T-cell (primary cell): Measurements from ENCODE around the gene GALNTL6. TPM values are rescaled to one million over a fixed set of nuclear protein-coding genes. Genes with fewer than 3 reads are reported as not detected.

Experiments used
- ATAC-seq, 4 experiments: fragments of 200-7000 bp in 3 of 4; fragments of 150-1000 bp in 1 of 4; cut with Tn5 transposase; replicated peaks in 1 of 4; 1 replicate in 3 of 4; 2 replicates in 1 of 4; pipeline ENCODE4 v1.10.0; 2021; ENCODE audit warnings: moderate library complexity in 3 of 4, mild to moderate bottlenecking in 2 of 4, moderate number of reproducible peaks in 1 of 4
- CTCF ChIA-PET, 2 donors: fragments of 300-600 bp; sonication (Branson Sonifier 250); formaldehyde crosslinking; loops; one replicate each; lab custom pipeline; 2022; ENCODE audit warnings: antibody characterized with exemption in 2 of 2; lab: Charles Lee
- POLR2A ChIA-PET, 2 donors: fragments of 300-600 bp; sonication (Branson Sonifier 250); formaldehyde crosslinking; loops; one replicate each; lab custom pipeline; 2022; ENCODE audit warnings: antibody characterized with exemption in 2 of 2; lab: Charles Lee
- DNase-seq, 35 experiments: peaks; one replicate each; pipeline versions ENCODE4 v3.0.0 to v3.0.0-alpha.2; 2013 to 2023
- H3K27ac ChIP-seq: one replicate; pipeline ENCODE4 v1.5.1; 2013; ENCODE audit warnings: low read length
- H3K27me3 ChIP-seq, 2 experiments: replicated peaks in 1 of 2; 1 replicate in 1 of 2; 2 replicates in 1 of 2; pipeline versions ENCODE4 v1.6.1 to v1.7.0; 2013; ENCODE audit warnings: low read length in 1 of 2, mixed read lengths in 1 of 2; ENCODE audit not compliant: control insufficient read depth in 2 of 2, insufficient read depth in 2 of 2; ENCODE audit errors: extremely low read depth in 1 of 2
- H3K36me3 ChIP-seq, 2 donors: 1 replicate in 1 of 2; 2 replicates in 1 of 2; pipeline versions ENCODE4 v1.6.1 to v1.7.0; 2013; ENCODE audit warnings: low read length in 1 of 2; ENCODE audit not compliant: control insufficient read depth in 2 of 2, insufficient read depth in 1 of 2; ENCODE audit errors: extremely low read depth in 1 of 2
- H3K4me1 ChIP-seq, 2 experiments: 1 replicate in 1 of 2; 2 replicates in 1 of 2; pipeline versions ENCODE4 v1.6.1 to v1.7.0; 2013; ENCODE audit warnings: low read length in 2 of 2, mixed read lengths in 1 of 2; ENCODE audit not compliant: insufficient read depth in 2 of 2, control insufficient read depth in 1 of 2; ENCODE audit errors: extremely low read depth in 1 of 2
- H3K4me3 ChIP-seq, 2 donors: 1 replicate in 1 of 2; 2 replicates in 1 of 2; pipeline versions ENCODE4 v1.5.1 to v1.7.0; 2013; ENCODE audit warnings: mild to moderate bottlenecking in 2 of 2, low read length in 1 of 2, moderate library complexity in 1 of 2; ENCODE audit not compliant: control insufficient read depth in 1 of 2; ENCODE audit errors: extremely low read depth in 1 of 2
- H3K9me3 ChIP-seq: 2 replicates; pipeline ENCODE4 v1.7.0; 2013
- H3K27ac Mint-ChIP-seq, 2 donors: one replicate each; pipeline ENCODE4 v1.8.0; 2020 to 2021; ENCODE audit warnings: mild to moderate bottlenecking in 2 of 2, mixed read lengths in 2 of 2
- H3K27me3 Mint-ChIP-seq, 2 donors: one replicate each; pipeline ENCODE4 v1.8.0; 2021 to 2022; ENCODE audit warnings: mixed read lengths in 2 of 2
- H3K36me3 Mint-ChIP-seq: one replicate; pipeline ENCODE4 v1.8.0; 2021; ENCODE audit warnings: mixed read lengths
- H3K4me1 Mint-ChIP-seq, 3 donors: one replicate each; pipeline ENCODE4 v1.8.0; 2020 to 2022; ENCODE audit warnings: mixed read lengths in 3 of 3, mild to moderate bottlenecking in 1 of 3
- H3K4me3 Mint-ChIP-seq, 3 donors: one replicate each; pipeline ENCODE4 v1.8.0; 2020 to 2022; ENCODE audit warnings: mild to moderate bottlenecking in 3 of 3, mixed read lengths in 3 of 3, moderate library complexity in 3 of 3
- H3K9me3 Mint-ChIP-seq, 3 donors: one replicate each; pipeline ENCODE4 v1.8.0; 2020 to 2022; ENCODE audit warnings: mixed read lengths in 3 of 3
- WGBS: methylation state at CpG from one replicate; pipeline ENCODE4 v1.1.5; 2013; ENCODE audit warnings: missing lambda C conversion rate; ENCODE audit not compliant: insufficient coverage; 5-methylcytosine and 5-hydroxymethylcytosine counted together
- total RNA-seq, 35 experiments: library from RNA in 6 of 35; stranded (reverse) in 6 of 35; fragments of 120-200 nt in 1 of 35; gene quantifications; one replicate each; pipeline versions ENCODE4 v1.2.1 to v1.2.4 and lab custom pipeline; 2013 to 2026

The GALNTL6 gene
- total RNA-seq, 5 donors from 2014 or later (not counting 1 experiment from before 2014, with no cell fraction given): not detected

DNA sequence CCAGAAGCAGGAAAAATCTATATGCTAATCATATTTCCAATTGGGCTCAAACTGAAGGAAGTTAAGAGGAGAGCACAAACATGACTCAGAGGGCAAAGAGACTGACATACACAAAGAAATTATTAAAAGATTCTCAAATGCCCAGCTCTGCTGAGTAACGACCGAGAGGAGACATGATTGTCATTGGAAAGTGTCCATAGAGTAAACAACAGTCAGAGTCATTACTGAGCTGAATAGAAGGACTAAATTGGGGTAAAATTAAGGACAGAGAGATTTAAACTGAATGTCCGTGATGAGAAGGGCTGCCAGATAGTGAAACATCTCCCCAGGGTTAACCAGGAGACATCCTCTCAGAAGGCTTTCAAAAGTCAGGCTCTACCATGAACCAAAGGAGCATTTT lies 1244.2 kb downstream of the GALNTL6 start:
- POLR2A ChIA-PET: no interaction called here
- Histone ChIP-seq H3K36me3 (no peaks in the 10 kb centered on the region), H3K4me3 (no peak overlapping the region), H3K27me3 (no peaks in the 10 kb centered on the region), H3K4me1 (no peaks in the 10 kb centered on the region), H3K9me3 (no peaks in the 10 kb centered on the region), H3K27ac (no peak overlapping the region)
- H3K27ac Mint-ChIP-seq: no peak overlapping the region
- no peak for DNase-seq
- ATAC-seq: no peak
- H3K4me1 Mint-ChIP-seq: no peaks in the 10 kb centered on the region
- no peaks in the 10 kb centered on the region for H3K27me3 Mint-ChIP-seq
- CTCF ChIA-PET: interaction anchor here in 1 of 2 donors (0.9 kb wide), 1 partner anchor 11 kb away, joined by 3 read pairs; no protein-coding TSS in a partner anchor
- no peak overlapping the region for H3K4me3 Mint-ChIP-seq
- H3K36me3 Mint-ChIP-seq: no peaks in the 10 kb centered on the region
- no peaks in the 10 kb centered on the region for H3K9me3 Mint-ChIP-seq
- 78% methylated on average over 3 of the region's 3 CpGs for WGBS

DNA sequence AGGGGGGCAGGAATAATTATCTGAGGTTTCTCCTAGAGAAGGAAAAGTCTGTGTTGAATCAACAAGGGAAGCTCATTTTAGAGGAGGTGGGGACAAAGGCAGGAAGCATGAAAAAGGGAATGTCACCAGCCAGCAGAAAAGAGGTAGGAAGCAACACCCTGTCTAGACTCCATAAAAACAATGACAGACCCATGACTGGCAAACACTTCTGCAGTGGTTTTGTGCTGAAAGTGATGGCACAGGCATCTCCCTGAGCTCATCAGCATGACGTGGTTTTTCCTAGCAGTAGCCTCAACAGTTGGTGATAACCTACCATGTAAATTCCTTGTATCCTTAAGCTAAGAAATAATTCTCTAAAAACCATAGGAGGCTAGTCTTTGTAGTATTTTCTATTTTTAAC lies 1244.7 kb downstream of the GALNTL6 start:
- CTCF ChIA-PET: interaction anchor here in 1 of 2 donors (0.9 kb wide), 1 partner anchor 11 kb away, joined by 3 read pairs; no protein-coding TSS in a partner anchor
- Histone ChIP-seq H3K27ac (no peak overlapping the region), H3K4me3 (no peak overlapping the region), H3K27me3 (no peaks in the 10 kb centered on the region), H3K36me3 (no peaks in the 10 kb centered on the region), H3K4me1 (no peaks in the 10 kb centered on the region), H3K9me3 (no peaks in the 10 kb centered on the region)
- POLR2A ChIA-PET: no interaction called here
- no CpG with 5 or more reads among the region's 1 CpG for WGBS
- Mint-ChIP-seq H3K9me3 (no peaks in the 10 kb centered on the region), H3K36me3 (no peaks in the 10 kb centered on the region), H3K27me3 (no peaks in the 10 kb centered on the region), H3K4me3 (no peak overlapping the region), H3K4me1 (no peaks in the 10 kb centered on the region), H3K27ac (no peak overlapping the region)
- no peak for DNase-seq
- no peak for ATAC-seq

DNA sequence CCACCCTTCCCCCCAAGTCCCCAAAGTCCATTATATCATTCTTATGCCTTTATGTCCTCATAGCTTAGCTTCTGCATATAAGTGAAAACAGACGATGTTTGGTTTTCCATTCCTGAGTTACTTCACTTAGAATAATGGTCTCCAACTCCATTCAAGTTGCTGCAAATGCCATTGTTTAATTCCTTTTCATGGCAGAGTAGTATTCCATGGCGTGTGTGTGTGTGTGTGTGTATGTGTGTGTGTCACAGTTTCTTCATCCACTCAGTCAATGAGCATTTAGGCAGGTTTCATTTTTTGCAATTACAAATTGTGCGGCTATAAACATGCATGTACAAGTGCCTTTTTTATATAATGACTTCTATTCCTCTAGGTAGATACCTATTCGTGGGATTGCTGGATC lies 1248.0 kb downstream of the GALNTL6 start:
- ChIA-PET CTCF (no interaction called here), POLR2A (no interaction called here)
- no peak overlapping the region for H3K27ac Mint-ChIP-seq
- no peaks in the 10 kb centered on the region for H3K4me1 Mint-ChIP-seq
- Histone ChIP-seq H3K4me3 (no peak overlapping the region), H3K4me1 (no peaks in the 10 kb centered on the region), H3K9me3 (no peaks in the 10 kb centered on the region), H3K36me3 (no peaks in the 10 kb centered on the region), H3K27ac (no peak overlapping the region), H3K27me3 (no peaks in the 10 kb centered on the region)
- peaks cover 0 to 21% (median 16%) of the 10 kb centered on the region in 3 donors for H3K9me3 Mint-ChIP-seq
- no peak for DNase-seq
- H3K27me3 Mint-ChIP-seq: no peaks in the 10 kb centered on the region
- ATAC-seq: no peak
- no peaks in the 10 kb centered on the region for H3K36me3 Mint-ChIP-seq
- 100% methylated on average over 1 of the region's 4 CpGs for WGBS
- no peak overlapping the region for H3K4me3 Mint-ChIP-seq

DNA sequence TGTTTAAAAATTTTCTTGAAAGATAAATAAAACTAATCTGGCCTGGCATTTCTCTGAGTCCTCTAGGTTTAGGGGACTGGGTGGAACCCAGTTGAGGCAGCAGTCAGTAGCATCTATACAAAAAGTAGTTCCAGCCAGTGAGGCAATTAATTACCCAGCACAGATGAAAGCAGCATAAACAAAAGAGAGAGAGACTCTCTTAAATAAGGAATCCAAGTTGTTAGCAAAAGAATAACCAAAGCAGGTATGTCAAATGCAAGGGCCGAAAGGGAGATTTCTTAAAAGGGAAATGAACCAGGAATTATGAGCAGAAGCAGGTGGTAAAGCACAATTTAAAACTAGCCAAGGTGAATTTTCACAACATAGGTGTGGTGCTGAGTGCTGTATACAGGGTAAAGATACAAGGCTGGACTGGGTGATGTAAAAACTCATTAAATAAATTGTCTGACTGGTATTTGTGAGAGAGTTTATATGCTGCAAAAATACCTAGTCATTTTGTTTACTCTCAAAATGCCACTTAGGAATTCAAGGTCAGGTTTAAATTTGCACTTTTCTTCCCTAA lies 1260.8 kb downstream of the GALNTL6 start:
- H3K36me3 Mint-ChIP-seq: peaks cover 6% of the 10 kb centered on the region
- no peak overlapping the region for H3K27ac ChIP-seq
- H3K27ac Mint-ChIP-seq: no peak overlapping the region
- H3K27me3 ChIP-seq: peaks cover 0 to 12% of the 10 kb centered on the region in 2 experiments
- no peak for ATAC-seq
- H3K4me1 Mint-ChIP-seq: no peaks in the 10 kb centered on the region
- H3K9me3 Mint-ChIP-seq: peaks cover 18 to 22% (median 18%) of the 10 kb centered on the region in 3 donors
- 100% methylated on average over 1 of the region's 1 CpG for WGBS
- H3K27me3 Mint-ChIP-seq: peaks cover 2 to 4% of the 10 kb centered on the region in 2 donors
- H3K4me1 ChIP-seq: no peaks in the 10 kb centered on the region
- ChIA-PET CTCF (no interaction called here), POLR2A (no interaction called here)
- peaks cover 2% of the 10 kb centered on the region for H3K9me3 ChIP-seq
- H3K4me3 ChIP-seq: no peak overlapping the region
- no peak for DNase-seq
- no peaks in the 10 kb centered on the region for H3K36me3 ChIP-seq
- no peak overlapping the region for H3K4me3 Mint-ChIP-seq

DNA sequence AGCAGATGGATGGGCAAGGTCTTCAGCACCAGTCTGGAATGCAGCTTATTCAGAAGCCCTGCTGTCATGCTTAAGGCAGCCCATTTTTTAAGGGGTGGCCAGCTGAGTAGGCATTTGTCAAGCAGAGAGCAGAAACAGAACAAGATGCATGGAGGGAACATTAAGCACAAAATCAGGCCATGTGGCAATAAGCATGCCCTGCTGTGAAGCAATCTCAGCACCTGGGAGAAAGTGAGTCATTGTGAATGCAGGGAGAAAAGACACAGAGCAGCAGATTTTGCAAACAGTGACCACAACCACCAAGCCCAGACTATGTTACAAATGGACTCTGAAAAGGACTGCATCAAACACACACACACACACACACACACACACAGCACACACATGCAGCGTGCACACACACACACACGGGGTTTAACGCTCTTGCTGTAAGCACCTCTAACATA lies 1261.3 kb downstream of the GALNTL6 start:
- no peak overlapping the region for H3K4me3 ChIP-seq
- Mint-ChIP-seq H3K36me3 (peaks cover 4% of the 10 kb centered on the region), H3K27ac (no peak overlapping the region), H3K4me3 (no peak overlapping the region), H3K4me1 (no peaks in the 10 kb centered on the region), H3K9me3 (peaks cover 13 to 17% (median 13%) of the 10 kb centered on the region in 3 donors), H3K27me3 (peaks cover 2 to 4% of the 10 kb centered on the region in 2 donors)
- H3K36me3 ChIP-seq: no peaks in the 10 kb centered on the region
- peaks cover 2% of the 10 kb centered on the region for H3K9me3 ChIP-seq
- ChIA-PET POLR2A (interaction anchor here in 1 of 2 donors (0.6 kb wide), 1 partner anchor 440 kb away, joined by 3 read pairs; no protein-coding TSS in a partner anchor), CTCF (interaction anchor here in 1 of 2 donors (0.6 kb wide), 1 partner anchor 736 kb away, joined by 4 read pairs; no protein-coding TSS in a partner anchor)
- DNase-seq (no peak), ATAC-seq (no peak)
- H3K4me1 ChIP-seq: no peaks in the 10 kb centered on the region
- no CpG with 5 or more reads among the region's 3 CpGs for WGBS
- H3K27ac ChIP-seq: no peak overlapping the region
- H3K27me3 ChIP-seq: peaks cover 0 to 12% of the 10 kb centered on the region in 2 experiments

DNA sequence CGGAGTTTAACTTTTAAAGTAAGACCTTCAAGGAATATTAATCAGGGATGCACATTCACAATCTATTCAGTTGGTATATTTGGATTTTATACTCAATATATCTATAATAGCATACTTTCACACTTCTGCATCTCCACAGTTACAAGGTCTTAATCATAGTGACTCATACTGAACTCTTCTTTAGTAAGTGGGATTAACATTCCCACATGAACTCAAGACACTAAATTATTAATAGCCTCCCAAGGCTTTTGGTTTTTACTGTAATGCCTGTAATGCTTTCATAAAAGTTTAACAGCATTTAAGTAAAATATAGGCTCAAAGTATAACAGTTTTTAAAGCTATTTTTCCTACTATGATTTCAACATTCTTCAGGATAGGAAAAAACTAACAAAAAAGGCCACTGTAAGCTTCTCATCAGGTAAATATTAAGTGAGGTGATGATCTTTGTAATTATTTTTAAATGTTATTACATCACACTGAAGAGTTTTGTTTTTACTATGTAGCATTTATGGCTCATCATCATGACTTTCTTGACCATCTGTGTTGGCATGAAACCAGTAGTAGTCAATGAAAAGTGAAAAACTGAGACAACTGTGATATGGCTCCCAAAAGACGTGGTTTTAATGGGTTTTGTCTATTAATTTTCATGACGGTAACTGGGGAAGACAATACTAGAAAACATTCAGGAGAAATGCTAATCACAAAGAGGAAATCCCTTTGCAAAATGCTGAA lies 1263.9 kb downstream of the GALNTL6 start:
- H3K4me1 Mint-ChIP-seq: no peaks in the 10 kb centered on the region
- no peaks in the 10 kb centered on the region for H3K9me3 ChIP-seq
- CTCF ChIA-PET: interaction anchor here in 1 of 2 donors (1.1 kb wide), 1 partner anchor 14 kb away, joined by 3 read pairs; no protein-coding TSS in a partner anchor
- no peak overlapping the region for H3K27ac Mint-ChIP-seq
- H3K4me1 ChIP-seq: no peaks in the 10 kb centered on the region
- H3K9me3 Mint-ChIP-seq: peaks cover 5 to 16% (median 9%) of the 10 kb centered on the region in 3 donors
- WGBS: 90% methylated on average over 2 of the region's 3 CpGs
- POLR2A ChIA-PET: no interaction called here
- no peak overlapping the region for H3K4me3 Mint-ChIP-seq
- H3K27me3 ChIP-seq: no peaks in the 10 kb centered on the region
- no peak for DNase-seq
- no peaks in the 10 kb centered on the region for H3K36me3 ChIP-seq
- H3K36me3 Mint-ChIP-seq: no peaks in the 10 kb centered on the region
- no peak for ATAC-seq
- H3K27ac ChIP-seq: no peak overlapping the region
- H3K4me3 ChIP-seq: no peak overlapping the region
- no peaks in the 10 kb centered on the region for H3K27me3 Mint-ChIP-seq
